Smooth muscle cell (in vitro differentiated cells): ENCODE data around the gene PCAT6. TPM values are rescaled to one million over a fixed set of nuclear protein-coding genes. Genes with fewer than 3 reads are reported as not detected.

Experiments
- DNase-seq: peaks from one replicate; lab custom pipeline; 2025; ENCODE audit not compliant: unreplicated experiment; lab: John Stamatoyannopoulos, UW
- H2AFZ ChIP-seq: fragments of 200-600 bp; sonication (generic); 2 replicates; pipeline ENCODE4 v1.6.0; 2016; ENCODE audit warnings: antibody characterized with exemption, low read depth, mild to moderate bottlenecking
- H3F3A ChIP-seq: fragments of 200-600 bp; sonication (generic); 2 replicates; pipeline ENCODE4 v1.6.0; 2017; ENCODE audit warnings: antibody characterized with exemption, low read depth
- H3K27ac ChIP-seq: fragments of 200-600 bp; sonication (generic); 2 replicates; pipeline ENCODE4 v1.5.1; 2016; ENCODE audit warnings: low read depth, mild to moderate bottlenecking
- H3K27me3 ChIP-seq: fragments of 200-600 bp; sonication (generic); 2 replicates; pipeline ENCODE4 v1.6.1; 2016; ENCODE audit warnings: low read depth, mild to moderate bottlenecking
- H3K36me3 ChIP-seq: fragments of 200-600 bp; sonication (generic); 2 replicates; pipeline ENCODE4 v1.5.1; 2016; ENCODE audit warnings: low read depth
- H3K4me1 ChIP-seq: fragments of 200-600 bp; sonication (generic); 2 replicates; pipeline ENCODE4 v1.5.1; 2016; ENCODE audit warnings: low read depth
- H3K4me2 ChIP-seq: fragments of 200-600 bp; sonication (generic); 2 replicates; pipeline ENCODE4 v1.6.0; 2016; ENCODE audit warnings: mild to moderate bottlenecking
- H3K4me3 ChIP-seq: fragments of 200-600 bp; sonication (generic); 2 replicates; pipeline ENCODE4 v1.5.1; 2016; ENCODE audit warnings: mild to moderate bottlenecking
- H3K79me2 ChIP-seq: fragments of 200-600 bp; sonication (generic); 2 replicates; pipeline ENCODE4 v1.6.0; 2016; ENCODE audit warnings: low read depth, mild to moderate bottlenecking
- H3K9ac ChIP-seq: fragments of 200-600 bp; sonication (generic); 2 replicates; pipeline ENCODE4 v1.6.0; 2016; ENCODE audit warnings: low read depth
- H3K9me3 ChIP-seq: fragments of 200-600 bp; sonication (generic); replicated peaks from 2 replicates; pipeline ENCODE4 v1.5.1; 2016; ENCODE audit warnings: low read depth
- H4K20me1 ChIP-seq: fragments of 200-600 bp; sonication (generic); 2 replicates; pipeline ENCODE4 v1.6.0; 2016; ENCODE audit warnings: low read depth
- WGBS: methylation state at CpG from one replicate; pipeline ENCODE4 v1.1.7; 2016; ENCODE audit warnings: low lambda C conversion rate; 5-methylcytosine and 5-hydroxymethylcytosine counted together
- polyA plus RNA-seq: library from polyadenylated mRNA; unstranded; fragments of >200 nt; fragmentation: Nextera tagmentation; extraction: Ambion mirVana; gene quantifications from 2 replicates; pipeline ENCODE4 v1.2.1, GENCODE V29; 2016
- total RNA-seq: library from RNA; depleted of rRNA; stranded (reverse); fragments of >200 nt; gene quantifications from 2 replicates; pipeline ENCODE4 v1.2.3, GENCODE V29; 2014
- TF ChIP-seq, protein P1 (sequence below): fragments of 200-600 bp; sonication (generic); IDR thresholded peaks from 2 replicates; pipeline ENCODE4 v1.5.1; 2017; ENCODE audit warnings: borderline replicate concordance, mild to moderate bottlenecking, antibody characterized with exemption; ENCODE audit not compliant: insufficient read depth, poor library complexity, severe bottlenecking

The PCAT6 gene
- total and polyA plus RNA-seq, 2 experiments from 2014 or later: 13.0 to 30.1 TPM

DNA sequence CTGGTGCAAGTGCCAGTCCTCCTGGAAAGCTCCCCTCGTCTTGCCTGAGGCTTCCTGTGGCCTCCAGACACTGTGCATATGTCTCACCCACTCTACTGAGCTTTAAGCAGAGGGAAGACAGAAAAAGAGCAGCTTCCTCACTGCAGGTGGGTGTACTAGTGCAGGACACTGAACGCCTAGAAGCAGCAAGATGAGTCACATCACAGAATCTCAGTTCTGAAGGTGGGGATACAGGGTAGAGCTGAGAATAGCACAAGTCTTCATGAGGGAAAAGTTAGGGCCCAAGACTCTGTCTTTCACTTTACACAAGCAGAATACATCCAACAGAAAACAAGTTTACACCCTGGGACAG, 37.4 kb downstream of the PCAT6 start:
- TF ChIP-seq, protein P1, sequence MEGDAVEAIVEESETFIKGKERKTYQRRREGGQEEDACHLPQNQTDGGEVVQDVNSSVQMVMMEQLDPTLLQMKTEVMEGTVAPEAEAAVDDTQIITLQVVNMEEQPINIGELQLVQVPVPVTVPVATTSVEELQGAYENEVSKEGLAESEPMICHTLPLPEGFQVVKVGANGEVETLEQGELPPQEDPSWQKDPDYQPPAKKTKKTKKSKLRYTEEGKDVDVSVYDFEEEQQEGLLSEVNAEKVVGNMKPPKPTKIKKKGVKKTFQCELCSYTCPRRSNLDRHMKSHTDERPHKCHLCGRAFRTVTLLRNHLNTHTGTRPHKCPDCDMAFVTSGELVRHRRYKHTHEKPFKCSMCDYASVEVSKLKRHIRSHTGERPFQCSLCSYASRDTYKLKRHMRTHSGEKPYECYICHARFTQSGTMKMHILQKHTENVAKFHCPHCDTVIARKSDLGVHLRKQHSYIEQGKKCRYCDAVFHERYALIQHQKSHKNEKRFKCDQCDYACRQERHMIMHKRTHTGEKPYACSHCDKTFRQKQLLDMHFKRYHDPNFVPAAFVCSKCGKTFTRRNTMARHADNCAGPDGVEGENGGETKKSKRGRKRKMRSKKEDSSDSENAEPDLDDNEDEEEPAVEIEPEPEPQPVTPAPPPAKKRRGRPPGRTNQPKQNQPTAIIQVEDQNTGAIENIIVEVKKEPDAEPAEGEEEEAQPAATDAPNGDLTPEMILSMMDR: no peak
- H3K9ac ChIP-seq: no peak overlapping the region
- no peak overlapping the region for H3K27ac ChIP-seq

DNA sequence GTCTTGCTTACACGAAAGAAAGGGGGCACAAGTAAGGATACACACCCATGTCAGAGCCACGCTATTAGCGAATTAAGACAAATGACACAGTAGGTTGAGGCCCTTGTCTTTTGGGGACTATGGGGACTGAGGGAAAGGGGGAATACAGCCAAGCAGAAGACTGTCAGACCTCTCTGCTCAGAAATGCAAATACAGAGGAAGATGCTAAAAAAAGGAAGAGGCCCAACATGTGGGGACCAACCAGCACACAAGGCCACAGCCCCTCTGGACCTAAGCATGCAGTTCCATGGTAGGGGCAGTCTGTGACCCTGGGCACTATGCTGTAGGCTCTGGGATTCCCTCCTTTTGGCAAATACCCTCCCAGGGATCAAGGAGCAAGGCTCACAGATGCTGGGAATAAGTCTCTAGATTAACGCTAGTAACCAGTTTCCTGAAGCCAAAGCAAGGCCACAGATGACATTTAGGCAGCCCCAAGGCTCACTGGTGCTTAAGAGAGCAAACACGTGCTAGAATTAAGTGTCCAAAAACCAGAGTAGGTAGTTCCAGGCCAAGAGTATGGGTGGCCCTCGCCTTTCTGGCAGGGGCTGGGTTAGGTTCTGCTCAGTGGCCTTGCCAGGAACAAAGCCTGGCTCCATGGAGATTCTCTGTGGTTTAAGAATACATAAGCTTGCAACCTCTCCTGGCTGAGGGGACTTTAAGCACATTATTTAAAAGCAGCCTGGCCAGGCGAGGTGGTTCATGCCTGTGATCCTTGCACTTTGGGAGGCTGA, 40.0 kb downstream of the PCAT6 start:
- no peaks in the 10 kb centered on the region for H3K36me3 ChIP-seq
- no peaks in the 10 kb centered on the region for H3K4me1 ChIP-seq
- no peaks in the 10 kb centered on the region for H3K27me3 ChIP-seq
- no peak overlapping the region for H3K4me3 ChIP-seq
- H2AFZ ChIP-seq: no peak overlapping the region
- TF ChIP-seq, protein P1: no peak
- 90% methylated on average over 7 of the region's 7 CpGs for WGBS
- H4K20me1 ChIP-seq: no peaks in the 10 kb centered on the region
- H3F3A ChIP-seq: no peaks in the 10 kb centered on the region
- no peak overlapping the region for H3K4me2 ChIP-seq
- H3K79me2 ChIP-seq: no peaks in the 10 kb centered on the region
- H3K9me3 ChIP-seq: no peaks in the 10 kb centered on the region
- H3K27ac ChIP-seq: no peak overlapping the region
- H3K9ac ChIP-seq: no peak overlapping the region
- no peak for DNase-seq

More for the DNA sequence above, 37.4 kb downstream of the PCAT6 start:
- no peaks in the 10 kb centered on the region for H3K36me3 ChIP-seq
- DNase-seq: no peak
- H3K4me1 ChIP-seq: no peaks in the 10 kb centered on the region
- WGBS: 55% methylated on average over 2 of the region's 2 CpGs
- H3K4me2 ChIP-seq: no peak overlapping the region
- H3K9me3 ChIP-seq: no peaks in the 10 kb centered on the region
- no peaks in the 10 kb centered on the region for H3K27me3 ChIP-seq
- no peaks in the 10 kb centered on the region for H4K20me1 ChIP-seq
- H2AFZ ChIP-seq: no peak overlapping the region
- H3K79me2 ChIP-seq: no peaks in the 10 kb centered on the region
- H3K4me3 ChIP-seq: no peak overlapping the region
- no peaks in the 10 kb centered on the region for H3F3A ChIP-seq

DNA sequence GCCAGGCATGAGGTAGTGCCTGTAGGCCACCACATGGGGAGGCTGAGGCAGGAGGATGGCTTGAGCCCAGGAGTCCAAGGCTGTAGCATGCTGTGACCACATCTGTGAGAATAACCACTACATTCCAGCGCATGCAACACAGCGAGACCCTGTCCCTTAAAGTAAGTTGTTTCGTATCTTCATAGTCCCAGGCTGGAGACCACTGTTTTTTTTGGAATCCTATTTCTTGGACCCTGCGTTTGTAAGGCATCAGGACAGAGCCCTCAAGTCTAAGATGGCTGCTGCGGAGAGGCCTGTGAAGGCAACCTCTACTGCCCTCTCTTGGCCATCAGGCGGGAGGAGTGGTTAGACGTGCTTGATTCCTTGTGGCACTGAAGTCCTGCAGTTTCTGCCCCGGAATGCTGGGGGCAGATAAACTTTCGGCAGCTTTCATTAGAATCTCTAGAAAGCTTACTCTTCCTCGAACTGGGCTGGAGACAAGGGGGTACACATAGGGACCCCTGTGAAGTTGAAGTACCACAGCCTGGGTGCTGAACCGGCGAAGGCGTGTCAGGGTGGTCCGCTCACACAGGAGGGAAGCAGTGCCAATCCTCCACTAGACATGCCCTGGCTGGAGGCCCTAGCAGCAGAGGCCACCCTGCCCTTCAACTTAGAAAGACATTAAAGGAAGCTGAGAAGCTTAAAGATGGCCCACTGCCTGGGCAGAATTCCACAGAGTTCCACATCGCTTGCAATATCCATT, 41.6 kb downstream of the PCAT6 start:
- no peak overlapping the region for H3K27ac ChIP-seq
- no peaks in the 10 kb centered on the region for H3K36me3 ChIP-seq
- no peaks in the 10 kb centered on the region for H3K9me3 ChIP-seq
- WGBS: 71% methylated on average over 15 of the region's 15 CpGs
- no peaks in the 10 kb centered on the region for H3K4me1 ChIP-seq
- no peak overlapping the region for H3K4me3 ChIP-seq
- no peaks in the 10 kb centered on the region for H3K79me2 ChIP-seq
- TF ChIP-seq, protein P1: peak; percentile 50
- no peaks in the 10 kb centered on the region for H3F3A ChIP-seq
- no peak overlapping the region for H3K9ac ChIP-seq
- H4K20me1 ChIP-seq: no peaks in the 10 kb centered on the region
- H3K27me3 ChIP-seq: no peaks in the 10 kb centered on the region
- H2AFZ ChIP-seq: peak overlapping the region; percentile 23
- DNase-seq: no peak
- H3K4me2 ChIP-seq: no peak overlapping the region
